Sigmoid colon (tissue), 4 donors: Measurements from ENCODE around the gene KRTCAP2.

Experiments
- EP300 ChIP-seq, 4 donors: sonication (generic); formaldehyde crosslinking; IDR thresholded peaks; one replicate each; pipeline ENCODE4 v1.6.1; 2017; ENCODE audit warnings: antibody characterized with exemption in 4 of 4
- POLR2A ChIP-seq, 2 donors: fragments of 450-650 bp; IDR thresholded peaks; one replicate each; pipeline ENCODE4 v1.6.1; 2016; ENCODE audit warnings: antibody characterized with exemption in 2 of 2, mild to moderate bottlenecking in 2 of 2, moderate library complexity in 2 of 2
- POLR2AphosphoS5 ChIP-seq, 4 donors: sonication (generic); formaldehyde crosslinking; IDR thresholded peaks; one replicate each; pipeline ENCODE4 v1.6.1; 2017; ENCODE audit warnings: antibody characterized with exemption in 4 of 4
- TF ChIP-seq, protein P1 (sequence below), 4 experiments: fragments of 450-650 bp in 3 of 4; fragments of 200-600 bp in 1 of 4; IDR thresholded peaks; one replicate each; pipeline ENCODE4 v1.5.1; 2016 to 2019; ENCODE audit warnings: antibody characterized with exemption in 4 of 4, mild to moderate bottlenecking in 3 of 4, moderate library complexity in 2 of 4

DNA sequence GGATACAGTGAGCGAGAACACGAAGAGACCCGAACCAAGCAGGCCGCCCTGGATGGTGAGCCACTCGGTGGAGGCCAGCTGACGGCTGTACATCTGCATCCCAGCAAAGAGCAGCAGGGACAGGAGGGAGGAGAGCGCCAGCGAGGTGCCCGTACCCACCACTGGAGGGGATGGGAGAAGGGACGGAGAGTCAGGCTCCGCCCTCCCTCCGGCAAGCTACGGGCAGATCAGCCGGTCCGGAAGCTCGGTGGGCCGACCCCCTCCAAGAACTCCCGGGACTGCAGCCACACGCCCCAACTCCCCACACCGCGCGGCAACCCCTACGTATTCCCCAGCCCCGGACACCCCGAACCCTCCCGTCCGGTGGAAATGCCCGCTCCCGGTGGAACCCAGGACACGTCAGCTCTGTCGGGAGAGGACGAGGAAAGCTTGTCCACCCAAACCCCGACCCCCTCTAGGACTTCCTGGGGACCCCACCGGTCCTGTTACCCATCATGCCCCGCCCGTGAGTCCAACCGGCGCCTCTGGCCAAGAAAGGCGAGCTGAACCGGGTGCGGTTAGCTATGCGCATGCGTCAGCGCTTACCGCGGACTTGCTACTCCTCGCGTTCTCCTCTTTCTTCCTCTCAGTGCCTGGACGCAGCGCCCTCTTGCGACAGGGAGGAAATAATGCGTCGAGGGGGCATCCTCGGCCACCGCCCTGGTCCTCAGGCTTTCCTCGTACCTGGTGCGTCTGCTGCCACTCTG is at the start of gene KRTCAP2:
- TF ChIP-seq EP300 (IDR thresholded peaks at IDR 0.05) (peak in 1 of 4 donors; percentile 3), POLR2AphosphoS5 (IDR thresholded peaks at IDR 0.05) (peak; percentile 68 to 93 (median 86)), POLR2A (IDR thresholded peaks at IDR 0.05) (peak; percentile 53 to 54)
- TF ChIP-seq, protein P1, sequence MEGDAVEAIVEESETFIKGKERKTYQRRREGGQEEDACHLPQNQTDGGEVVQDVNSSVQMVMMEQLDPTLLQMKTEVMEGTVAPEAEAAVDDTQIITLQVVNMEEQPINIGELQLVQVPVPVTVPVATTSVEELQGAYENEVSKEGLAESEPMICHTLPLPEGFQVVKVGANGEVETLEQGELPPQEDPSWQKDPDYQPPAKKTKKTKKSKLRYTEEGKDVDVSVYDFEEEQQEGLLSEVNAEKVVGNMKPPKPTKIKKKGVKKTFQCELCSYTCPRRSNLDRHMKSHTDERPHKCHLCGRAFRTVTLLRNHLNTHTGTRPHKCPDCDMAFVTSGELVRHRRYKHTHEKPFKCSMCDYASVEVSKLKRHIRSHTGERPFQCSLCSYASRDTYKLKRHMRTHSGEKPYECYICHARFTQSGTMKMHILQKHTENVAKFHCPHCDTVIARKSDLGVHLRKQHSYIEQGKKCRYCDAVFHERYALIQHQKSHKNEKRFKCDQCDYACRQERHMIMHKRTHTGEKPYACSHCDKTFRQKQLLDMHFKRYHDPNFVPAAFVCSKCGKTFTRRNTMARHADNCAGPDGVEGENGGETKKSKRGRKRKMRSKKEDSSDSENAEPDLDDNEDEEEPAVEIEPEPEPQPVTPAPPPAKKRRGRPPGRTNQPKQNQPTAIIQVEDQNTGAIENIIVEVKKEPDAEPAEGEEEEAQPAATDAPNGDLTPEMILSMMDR (IDR thresholded peaks at IDR 0.05): peak; percentile 78 to 92 (median 90)
